Osteoblast (primary cell): ENCODE results near the gene KRT2. TPM values are rescaled to one million over a fixed set of nuclear protein-coding genes. Genes with fewer than 3 reads are reported as not detected.

Experiments used
- DNase-seq: peaks from one replicate; pipeline ENCODE4 v3.0.0; 2011; ENCODE audit warnings: low spot score, mixed read lengths; ENCODE audit not compliant: insufficient read length; ENCODE audit errors: missing footprints
- H2AFZ ChIP-seq: 2 replicates; pipeline ENCODE4 v1.6.0; 2011; ENCODE audit warnings: mild to moderate bottlenecking, low read length
- H3K27ac ChIP-seq: 2 replicates; pipeline ENCODE4 v1.5.1; 2011; ENCODE audit warnings: mild to moderate bottlenecking, low read depth, low read length, moderate library complexity
- H3K27me3 ChIP-seq: 2 replicates; pipeline ENCODE4 v1.6.0; 2012; ENCODE audit warnings: mild to moderate bottlenecking, control low read depth, inconsistent platforms, low read length, moderate library complexity; ENCODE audit not compliant: insufficient read depth
- H3K36me3 ChIP-seq: 2 replicates; pipeline ENCODE4 v1.5.1; 2011; ENCODE audit warnings: mild to moderate bottlenecking, low read length, control low read depth, moderate library complexity; ENCODE audit not compliant: insufficient read depth
- H3K4me1 ChIP-seq: 2 replicates; pipeline ENCODE4 v1.5.1; 2011; ENCODE audit warnings: mild to moderate bottlenecking, low read length, control low read depth, moderate library complexity; ENCODE audit not compliant: insufficient read depth
- H3K4me2 ChIP-seq: 2 replicates; pipeline ENCODE4 v1.6.0; 2011; ENCODE audit warnings: mild to moderate bottlenecking, low read length; ENCODE audit not compliant: insufficient read depth
- H3K4me3 ChIP-seq: fragments of 200-600 bp; sonication (generic); 3 replicates; pipeline ENCODE4 v1.5.1; 2012; ENCODE audit warnings: mild to moderate bottlenecking, low read length, inconsistent platforms; ENCODE audit not compliant: insufficient read depth
- H3K79me2 ChIP-seq: 2 replicates; pipeline ENCODE4 v1.6.0; 2012; ENCODE audit warnings: mild to moderate bottlenecking, low read length, control low read depth, inconsistent platforms; ENCODE audit not compliant: insufficient read depth
- H3K9me3 ChIP-seq: 2 replicates; pipeline ENCODE4 v1.5.1; 2011; ENCODE audit warnings: low read depth, low read length, control low read depth
- H4K20me1 ChIP-seq: 2 replicates; pipeline ENCODE4 v1.6.0; 2012; ENCODE audit warnings: mild to moderate bottlenecking, low read length, control low read depth; ENCODE audit not compliant: insufficient read depth
- total RNA-seq: library from RNA; depleted of rRNA; stranded (reverse); fragments of >200 nt; gene quantifications from 2 replicates; pipeline ENCODE4 v1.2.3, GENCODE V29; 2012
- TF ChIP-seq, protein P1 (sequence below): IDR thresholded peaks from 2 replicates; pipeline ENCODE4 v1.5.1; 2011; ENCODE audit warnings: mild to moderate bottlenecking, low read depth, low read length, moderate library complexity; ENCODE audit errors: extremely low read depth

Gene KRT2
- total RNA-seq, 1 donor: not detected

DNA sequence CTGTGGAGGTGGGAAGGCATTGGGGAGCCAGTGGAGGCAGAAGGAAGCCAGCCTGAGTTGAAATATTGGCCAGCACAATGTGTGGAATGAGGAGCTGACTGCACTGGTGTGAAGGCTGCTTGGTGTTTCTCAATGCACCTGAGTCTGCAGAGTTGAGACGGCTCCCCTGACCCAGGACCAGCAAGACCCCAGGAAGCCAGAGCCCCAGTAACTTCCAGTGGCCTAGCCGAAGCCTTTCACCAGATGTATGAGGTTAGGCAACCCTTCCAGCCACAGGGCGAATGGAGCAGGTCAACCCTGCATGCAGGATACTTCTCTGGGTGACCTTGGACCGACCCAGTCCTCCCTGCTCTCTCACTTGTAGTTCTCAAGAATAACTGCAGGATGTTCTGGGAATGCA is 20.7 kb downstream of the KRT2 start:
- Histone ChIP-seq H3K27me3 (peaks cover 44% of the 10 kb centered on the region), H3K4me3 (no peak overlapping the region), H3K36me3 (no peaks in the 10 kb centered on the region), H3K9me3 (no peaks in the 10 kb centered on the region), H3K4me2 (no peak overlapping the region), H4K20me1 (no peaks in the 10 kb centered on the region), H3K27ac (no peak overlapping the region), H3K4me1 (no peaks in the 10 kb centered on the region), H2AFZ (no peak overlapping the region), H3K79me2 (no peaks in the 10 kb centered on the region)
- TF ChIP-seq, protein P1, sequence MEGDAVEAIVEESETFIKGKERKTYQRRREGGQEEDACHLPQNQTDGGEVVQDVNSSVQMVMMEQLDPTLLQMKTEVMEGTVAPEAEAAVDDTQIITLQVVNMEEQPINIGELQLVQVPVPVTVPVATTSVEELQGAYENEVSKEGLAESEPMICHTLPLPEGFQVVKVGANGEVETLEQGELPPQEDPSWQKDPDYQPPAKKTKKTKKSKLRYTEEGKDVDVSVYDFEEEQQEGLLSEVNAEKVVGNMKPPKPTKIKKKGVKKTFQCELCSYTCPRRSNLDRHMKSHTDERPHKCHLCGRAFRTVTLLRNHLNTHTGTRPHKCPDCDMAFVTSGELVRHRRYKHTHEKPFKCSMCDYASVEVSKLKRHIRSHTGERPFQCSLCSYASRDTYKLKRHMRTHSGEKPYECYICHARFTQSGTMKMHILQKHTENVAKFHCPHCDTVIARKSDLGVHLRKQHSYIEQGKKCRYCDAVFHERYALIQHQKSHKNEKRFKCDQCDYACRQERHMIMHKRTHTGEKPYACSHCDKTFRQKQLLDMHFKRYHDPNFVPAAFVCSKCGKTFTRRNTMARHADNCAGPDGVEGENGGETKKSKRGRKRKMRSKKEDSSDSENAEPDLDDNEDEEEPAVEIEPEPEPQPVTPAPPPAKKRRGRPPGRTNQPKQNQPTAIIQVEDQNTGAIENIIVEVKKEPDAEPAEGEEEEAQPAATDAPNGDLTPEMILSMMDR: no peak
- no peak for DNase-seq

DNA sequence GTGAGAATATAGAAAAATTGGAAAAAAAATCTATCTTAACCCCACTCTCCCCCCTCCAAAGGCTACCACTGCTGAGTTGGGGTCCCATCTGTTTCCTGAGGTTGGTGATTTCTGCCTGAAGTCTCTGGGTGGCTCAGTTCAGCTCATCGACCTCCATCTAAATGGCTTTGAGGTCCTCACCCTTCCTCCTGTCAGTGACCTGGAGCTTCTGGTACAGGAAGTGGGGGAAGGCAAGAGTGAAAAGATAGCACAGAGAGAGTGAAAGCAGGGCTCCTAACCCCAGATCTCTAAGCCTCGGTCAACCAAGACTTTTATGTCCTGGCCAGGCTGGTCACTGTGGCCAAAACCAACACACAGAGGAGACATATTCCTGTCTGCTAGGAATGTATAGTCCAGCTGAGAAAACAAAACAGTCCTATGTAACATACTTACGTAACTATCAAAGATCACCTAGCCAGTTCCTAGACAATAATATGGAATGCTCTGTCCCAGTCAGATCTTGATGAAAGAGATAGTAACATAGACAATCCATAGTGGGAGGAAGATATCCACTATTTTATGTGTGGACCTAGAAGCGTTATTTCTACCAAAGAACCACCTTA is 21.3 kb downstream of the KRT2 start:
- Histone ChIP-seq H3K9me3 (no peaks in the 10 kb centered on the region), H3K79me2 (no peaks in the 10 kb centered on the region), H4K20me1 (no peaks in the 10 kb centered on the region), H3K27me3 (peaks cover 47% of the 10 kb centered on the region), H3K27ac (no peak overlapping the region), H3K4me1 (no peaks in the 10 kb centered on the region), H3K4me2 (no peak overlapping the region), H3K4me3 (no peak overlapping the region), H2AFZ (no peak overlapping the region), H3K36me3 (no peaks in the 10 kb centered on the region)
- TF ChIP-seq, protein P1: no peak
- DNase-seq: no peak

DNA sequence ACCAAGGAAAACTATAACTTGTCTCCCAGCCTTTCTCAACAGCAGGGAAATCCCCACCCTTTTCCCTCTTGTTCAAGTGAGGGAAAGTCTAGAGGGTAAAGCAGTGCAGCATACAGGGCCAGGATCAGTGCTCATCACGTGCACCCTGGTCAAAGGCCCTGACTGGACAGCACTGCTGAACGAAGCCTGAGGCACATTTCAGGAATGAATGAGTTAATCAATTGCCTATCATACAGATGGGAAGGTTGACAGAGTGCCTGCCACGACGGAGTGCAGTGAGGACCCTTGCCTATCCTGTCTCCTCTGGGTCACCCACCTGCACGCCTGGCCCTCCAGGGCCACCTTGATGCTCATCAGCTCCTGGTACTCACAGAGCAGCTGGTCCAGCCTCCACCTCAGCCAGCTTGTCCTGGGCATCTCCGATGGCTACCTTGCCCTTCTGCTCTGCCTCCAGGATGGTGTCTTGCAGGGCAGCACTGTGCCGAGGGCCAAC is 22.0 kb downstream of the KRT2 start:
- Histone ChIP-seq H3K4me2 (no peak overlapping the region), H3K79me2 (no peaks in the 10 kb centered on the region), H2AFZ (no peak overlapping the region), H3K4me1 (no peaks in the 10 kb centered on the region), H3K27ac (no peak overlapping the region), H3K4me3 (no peak overlapping the region), H3K27me3 (peaks cover 44% of the 10 kb centered on the region), H3K9me3 (no peaks in the 10 kb centered on the region), H4K20me1 (no peaks in the 10 kb centered on the region), H3K36me3 (no peaks in the 10 kb centered on the region)
- no peak for DNase-seq
- TF ChIP-seq, protein P1: no peak

DNA sequence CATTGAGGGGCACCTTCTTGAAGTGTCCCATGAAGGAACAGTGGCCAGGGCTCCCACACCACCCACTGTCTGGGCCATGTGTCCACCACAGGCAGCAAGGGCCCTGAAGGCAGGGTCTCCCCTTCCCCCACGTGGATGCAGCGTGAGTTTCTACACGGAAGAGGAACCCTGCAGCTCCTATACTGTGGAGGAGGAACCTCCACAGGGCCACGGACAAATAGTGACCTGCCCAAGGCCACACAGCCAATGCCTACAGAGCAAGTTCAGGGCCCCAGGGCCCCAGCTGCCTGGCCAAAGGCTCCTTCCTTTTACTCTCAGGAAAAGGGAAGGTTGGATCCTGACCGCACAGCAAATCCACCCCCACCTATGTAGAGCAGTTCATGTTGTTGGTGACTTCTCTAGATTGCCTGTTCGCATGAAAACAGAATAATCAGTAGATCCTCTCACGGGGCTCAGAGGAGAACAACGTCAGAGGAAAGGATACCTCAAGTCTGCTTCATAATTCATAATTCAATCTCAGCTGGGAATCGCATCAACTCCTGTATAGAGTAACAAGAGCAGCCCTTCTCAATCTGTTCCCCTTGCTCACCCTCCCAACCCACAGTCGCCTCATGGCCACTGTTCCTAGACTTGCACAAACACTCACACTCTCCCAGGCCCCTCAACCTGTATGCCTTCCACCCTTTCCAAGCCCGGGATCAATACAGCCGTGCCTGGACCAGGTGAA is 22.6 kb downstream of the KRT2 start:
- no peaks in the 10 kb centered on the region for H3K9me3 ChIP-seq
- H3K27ac ChIP-seq: no peak overlapping the region
- TF ChIP-seq, protein P1: no peak
- H3K79me2 ChIP-seq: no peaks in the 10 kb centered on the region
- H3K4me3 ChIP-seq: no peak overlapping the region
- peaks cover 40% of the 10 kb centered on the region for H3K27me3 ChIP-seq
- no peak overlapping the region for H2AFZ ChIP-seq
- H3K4me1 ChIP-seq: no peaks in the 10 kb centered on the region
- H4K20me1 ChIP-seq: no peaks in the 10 kb centered on the region
- no peak for DNase-seq
- H3K4me2 ChIP-seq: no peak overlapping the region
- no peaks in the 10 kb centered on the region for H3K36me3 ChIP-seq
